Measurements from ENCODE around the gene ZSCAN5B.
"Not testable (repeated sequence)": the region's sequence is repeated elsewhere in the genome, so short reads cannot be mapped to it uniquely, and the experiment has no call there.

The ZSCAN5B gene

GRCh38 chr19:56197646-56198045 is at the start of gene ZSCAN5B:
Gene ZSCAN5B (minus strand): TSS chr19:56197783. CDS start chr19:56193052, 4,731 bp downstream.
- DNase-seq (ENCODE audit: low read depth in 2 of 2) = not testable (repeated sequence)

- not testable (repeated sequence) for DNase-seq (ENCODE audit: low read depth in 2 of 2)
Observed at GRCh38 chr19:56245764-56246163, 48.2 kb upstream of the ZSCAN5B start.

GRCh38 chr19:56245121-56245740 is 47.6 kb upstream of the ZSCAN5B start:
- DNase-seq (ENCODE audit: low read depth in 2 of 2) = no peak

GRCh38 chr19:56223481-56223880 is 25.9 kb upstream of the ZSCAN5B start:
- DNase-seq (ENCODE audit: low read depth in 2 of 2) = no peak

- no peak for DNase-seq (ENCODE audit: low read depth in 2 of 2)
Observed at GRCh38 chr19:56222901-56223300, 25.3 kb upstream of the ZSCAN5B start.

- DNase-seq (ENCODE audit: low read depth in 2 of 2) = no peak
Observed at GRCh38 chr19:56221851-56222250, 24.3 kb upstream of the ZSCAN5B start.

GRCh38 chr19:56221442-56221841 is 23.9 kb upstream of the ZSCAN5B start:
- not testable (repeated sequence) for DNase-seq (ENCODE audit: low read depth in 2 of 2)

- no peak for DNase-seq (ENCODE audit: low read depth in 2 of 2)
Observed at GRCh38 chr19:56218961-56219360, 21.4 kb upstream of the ZSCAN5B start.

GRCh38 chr19:56217039-56217949 is 19.7 kb upstream of the ZSCAN5B start:
- DNase-seq (ENCODE audit: low read depth in 2 of 2) = no peak

- no peak for DNase-seq (ENCODE audit: low read depth in 2 of 2)
Observed at GRCh38 chr19:56211718-56212117, 14.1 kb upstream of the ZSCAN5B start.

GRCh38 chr19:56210036-56210435 is 12.5 kb upstream of the ZSCAN5B start:
- not testable (repeated sequence) for DNase-seq (ENCODE audit: low read depth in 2 of 2)

GRCh38 chr19:56209091-56209490 is 11.5 kb upstream of the ZSCAN5B start:
- DNase-seq (ENCODE audit: low read depth in 2 of 2) = no peak

GRCh38 chr19:56207581-56207980 is 10.0 kb upstream of the ZSCAN5B start:
- DNase-seq (ENCODE audit: low read depth in 2 of 2) = not testable (repeated sequence)

GRCh38 chr19:56201973-56202372 is 4.4 kb upstream of the ZSCAN5B start, which contains the start of gene ZSCAN5C:
Gene ZSCAN5C (plus strand): TSS chr19:56202273. CDS start chr19:56205914, 3,641 bp downstream.
- no peak for DNase-seq (ENCODE audit: low read depth in 2 of 2)

- no peak for DNase-seq (ENCODE audit: low read depth in 2 of 2)
Observed at GRCh38 chr19:56199687-56200086, 2.1 kb upstream of the ZSCAN5B start.

GRCh38 chr19:56193981-56194640 is 3.5 kb downstream of the ZSCAN5B start:
- DNase-seq (ENCODE audit: low read depth in 2 of 2) = no peak

GRCh38 chr19:56191711-56192110 is 5.9 kb downstream of the ZSCAN5B start:
- DNase-seq (ENCODE audit: low read depth in 2 of 2) = no peak

- DNase-seq (ENCODE audit: low read depth in 2 of 2) = no peak
Observed at GRCh38 chr19:56191115-56191514, 6.5 kb downstream of the ZSCAN5B start.

- DNase-seq (ENCODE audit: low read depth in 2 of 2) = no peak
Observed at GRCh38 chr19:56189785-56190184, 7.8 kb downstream of the ZSCAN5B start.

- no peak for DNase-seq (ENCODE audit: low read depth in 2 of 2)
Observed at GRCh38 chr19:56177564-56178243, 19.9 kb downstream of the ZSCAN5B start.

- no peak for DNase-seq (ENCODE audit: low read depth in 2 of 2)
Observed at GRCh38 chr19:56176881-56177280, 20.7 kb downstream of the ZSCAN5B start.

GRCh38 chr19:56176310-56176709 is 21.3 kb downstream of the ZSCAN5B start:
- not testable (repeated sequence) for DNase-seq (ENCODE audit: low read depth in 2 of 2)
